Thoracic aorta (tissue), 2 donors: ENCODE measurements around the gene PCGF3. TPM values are rescaled to one million over a fixed set of nuclear protein-coding genes. Genes with fewer than 3 reads are reported as not detected.
"Not testable (repeated sequence)": the region's sequence is repeated elsewhere in the genome, so short reads cannot be mapped to it uniquely, and the experiment has no call there.

Source experiments
- ATAC-seq: fragments of 150-250 bp; one replicate; pipeline ENCODE4 v1.8.0; 2017; ENCODE audit warnings: low read depth; ENCODE audit not compliant: insufficient number of reproducible peaks, low FRiP score
- DNase-seq: peaks from one replicate; pipeline ENCODE4 v3.0.0-alpha.2; 2020; ENCODE audit warnings: low spot score
- H3K27ac ChIP-seq, 2 donors: fragments of 200-600 bp; sonication (generic); 1 replicate in 1 of 2; 2 replicates in 1 of 2; pipeline ENCODE4 v1.5.1; 2016; ENCODE audit warnings: mild to moderate bottlenecking in 2 of 2, moderate library complexity in 2 of 2
- H3K27me3 ChIP-seq: fragments of 200-600 bp; sonication (generic); replicated peaks from 2 replicates; pipeline ENCODE4 v1.6.0; 2016; ENCODE audit warnings: mild to moderate bottlenecking; ENCODE audit not compliant: insufficient read depth
- H3K36me3 ChIP-seq: fragments of 200-600 bp; sonication (generic); one replicate; pipeline ENCODE4 v1.5.1; 2016
- H3K4me1 ChIP-seq, 2 donors: fragments of 200-600 bp; sonication (generic); 1 replicate in 1 of 2; 2 replicates in 1 of 2; pipeline versions ENCODE4 v1.5.1 to v1.6.0; 2016; ENCODE audit warnings: low read depth in 2 of 2, mild to moderate bottlenecking in 1 of 2; ENCODE audit not compliant: control insufficient read depth in 1 of 2
- H3K4me3 ChIP-seq: fragments of 200-600 bp; sonication (generic); 2 replicates; pipeline ENCODE4 v1.5.1; 2016; ENCODE audit warnings: mild to moderate bottlenecking
- H3K9me3 ChIP-seq: fragments of 200-600 bp; sonication (generic); 2 replicates; pipeline ENCODE4 v1.5.1; 2016
- CTCF ChIP-seq: fragments of 200-600 bp; sonication (generic); IDR thresholded peaks from one replicate; pipeline ENCODE4 v1.5.1; 2019; ENCODE audit warnings: antibody characterized with exemption
- total RNA-seq, 2 donors: library from RNA; depleted of rRNA; stranded (reverse); fragments of >200 nt; gene quantifications; one replicate each; pipeline versions ENCODE4 v1.1.0 to v1.2.3, GENCODE V29; 2016

Gene PCGF3
- total RNA-seq, 2 donors from 2014 or later, result 50.4 to 83.2 TPM

DNA sequence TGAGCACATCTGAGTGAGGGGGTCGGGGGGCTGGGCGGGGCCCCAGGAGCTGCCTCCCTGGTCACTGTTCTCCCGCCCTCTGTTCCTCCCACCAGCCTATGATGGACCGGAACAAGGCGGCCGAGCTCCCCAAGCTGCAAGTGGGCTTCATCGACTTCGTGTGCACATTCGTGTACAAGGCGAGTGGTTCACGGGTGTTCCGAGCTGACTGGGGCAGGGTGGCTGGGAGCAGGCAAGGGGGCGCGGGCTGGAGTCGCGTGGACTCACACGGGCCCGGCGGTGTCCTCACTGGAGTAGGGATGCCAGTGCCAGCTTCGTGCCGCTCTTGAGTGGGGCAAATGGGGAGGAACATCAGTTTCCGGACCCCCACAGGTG lies 39.2 kb upstream of the PCGF3 start:
- TF ChIP-seq CTCF, result no peak

DNA sequence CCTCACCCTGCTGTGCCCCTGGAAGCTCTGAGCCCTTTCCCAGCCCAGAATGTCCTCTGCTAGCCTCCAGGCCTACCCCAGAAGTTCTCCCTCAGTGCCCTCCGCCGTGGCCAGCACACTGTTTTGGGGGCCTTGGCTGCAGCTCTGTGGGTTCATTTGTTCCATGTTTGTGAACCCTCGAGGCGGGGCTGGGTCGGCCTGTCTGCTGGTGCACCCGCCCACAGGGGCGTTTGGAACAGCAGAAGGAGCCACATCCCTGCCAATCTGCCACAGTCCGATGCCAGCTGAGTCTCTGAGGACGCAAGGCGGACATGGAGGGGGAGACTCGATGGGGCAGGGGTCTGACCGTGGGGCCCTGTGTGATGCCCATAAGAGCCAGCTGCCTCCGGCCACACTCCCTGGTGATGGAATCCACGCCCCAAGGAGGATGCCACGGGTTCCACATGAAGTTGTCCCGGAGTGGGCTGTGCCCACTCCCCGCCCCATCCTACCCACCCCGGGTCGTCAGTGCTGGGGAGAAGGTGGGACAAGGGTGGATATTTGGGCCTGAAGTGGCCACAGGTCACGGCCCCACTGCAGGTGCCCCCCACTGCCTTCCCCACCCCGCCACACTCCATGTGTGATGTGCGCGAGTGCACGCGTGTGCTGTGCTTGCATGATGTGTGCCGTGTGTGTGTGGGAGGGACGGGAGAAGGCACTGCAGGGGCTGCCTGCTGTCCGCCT lies 38.6 kb upstream of the PCGF3 start:
- H3K4me3 ChIP-seq, result no peak overlapping the region
- no peak for ATAC-seq
- peaks cover 16% of the 10 kb centered on the region for H3K36me3 ChIP-seq
- no peaks in the 10 kb centered on the region for H3K4me1 ChIP-seq
- no peaks in the 10 kb centered on the region for H3K9me3 ChIP-seq
- DNase-seq, result no peak
- H3K27me3 ChIP-seq, result no peaks in the 10 kb centered on the region
- H3K27ac ChIP-seq, result no peak overlapping the region
- TF ChIP-seq CTCF, result no peak

More for the DNA sequence above, 39.2 kb upstream of the PCGF3 start:
- Histone ChIP-seq H3K4me1 (no peaks in the 10 kb centered on the region), H3K4me3 (no peak overlapping the region), H3K27me3 (no peaks in the 10 kb centered on the region), H3K36me3 (peaks cover 10% of the 10 kb centered on the region), H3K27ac (no peak overlapping the region), H3K9me3 (no peaks in the 10 kb centered on the region)
- no peak for ATAC-seq
- DNase-seq, result no peak

- Histone ChIP-seq H3K27ac (no peak overlapping the region), H3K4me3 (no peak overlapping the region), H3K4me1 (no peaks in the 10 kb centered on the region), H3K27me3 (no peaks in the 10 kb centered on the region), H3K36me3 (peaks cover 20% of the 10 kb centered on the region), H3K9me3 (no peaks in the 10 kb centered on the region)
- no peak for ATAC-seq
- no peak for TF ChIP-seq CTCF
- DNase-seq, result no peak
Observed at GRCh38 chr4:667545-667925, 38.1 kb upstream of the PCGF3 start.

GRCh38 chr4:668219-668618 lies 37.4 kb upstream of the PCGF3 start:
- H3K27me3 ChIP-seq, DNase-seq: not testable (repeated sequence)

GRCh38 chr4:669806-670559 lies 35.6 kb upstream of the PCGF3 start:
- not testable (repeated sequence) for H3K4me3 ChIP-seq, H3K9me3 ChIP-seq, H3K27me3 ChIP-seq

More at GRCh38 chr4:668219-668618, 37.4 kb upstream of the PCGF3 start:
- H3K27ac ChIP-seq, H3K9me3 ChIP-seq, ATAC-seq, H3K4me1 ChIP-seq, H3K4me3 ChIP-seq: not testable (repeated sequence)
- peaks cover 20% of the 10 kb centered on the region for H3K36me3 ChIP-seq

DNA sequence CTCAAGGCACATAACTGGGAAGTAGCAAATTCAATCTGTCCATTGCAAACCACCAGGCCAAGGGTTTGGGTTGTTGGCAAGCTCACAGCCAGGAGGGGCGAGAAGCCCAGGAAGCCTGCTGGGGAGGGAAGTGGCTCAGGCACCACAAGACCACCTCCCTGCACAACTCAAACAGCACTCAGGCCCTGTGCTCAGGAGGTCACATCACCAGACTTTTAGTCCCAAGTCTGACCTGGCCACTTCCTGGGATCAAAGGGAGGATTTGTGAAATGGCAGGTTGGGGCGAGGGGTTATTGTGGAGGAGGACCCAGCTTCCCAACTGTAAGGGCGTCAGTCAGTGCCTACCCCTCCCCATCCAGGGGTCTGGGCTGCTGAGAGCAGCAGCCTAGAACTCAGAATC lies 33.9 kb upstream of the PCGF3 start:
- H3K27ac ChIP-seq, result no peak overlapping the region
- peaks cover 13 to 17% of the 10 kb centered on the region in 2 donors for H3K4me1 ChIP-seq
- no peak for TF ChIP-seq CTCF
- no peak overlapping the region for H3K4me3 ChIP-seq
- peaks cover 20% of the 10 kb centered on the region for H3K36me3 ChIP-seq
- DNase-seq (no peak), ATAC-seq (no peak)
- H3K9me3 ChIP-seq, result no peaks in the 10 kb centered on the region
- no peaks in the 10 kb centered on the region for H3K27me3 ChIP-seq

More at GRCh38 chr4:669806-670559, 35.6 kb upstream of the PCGF3 start:
- H3K36me3 ChIP-seq, result peaks cover 20% of the 10 kb centered on the region
- H3K27ac ChIP-seq, DNase-seq, ATAC-seq: not testable (repeated sequence)
- H3K4me1 ChIP-seq, result peaks cover 8 to 10% of the 10 kb centered on the region in 2 donors
